ENCODE measurements around the gene PPIF.

DNA sequence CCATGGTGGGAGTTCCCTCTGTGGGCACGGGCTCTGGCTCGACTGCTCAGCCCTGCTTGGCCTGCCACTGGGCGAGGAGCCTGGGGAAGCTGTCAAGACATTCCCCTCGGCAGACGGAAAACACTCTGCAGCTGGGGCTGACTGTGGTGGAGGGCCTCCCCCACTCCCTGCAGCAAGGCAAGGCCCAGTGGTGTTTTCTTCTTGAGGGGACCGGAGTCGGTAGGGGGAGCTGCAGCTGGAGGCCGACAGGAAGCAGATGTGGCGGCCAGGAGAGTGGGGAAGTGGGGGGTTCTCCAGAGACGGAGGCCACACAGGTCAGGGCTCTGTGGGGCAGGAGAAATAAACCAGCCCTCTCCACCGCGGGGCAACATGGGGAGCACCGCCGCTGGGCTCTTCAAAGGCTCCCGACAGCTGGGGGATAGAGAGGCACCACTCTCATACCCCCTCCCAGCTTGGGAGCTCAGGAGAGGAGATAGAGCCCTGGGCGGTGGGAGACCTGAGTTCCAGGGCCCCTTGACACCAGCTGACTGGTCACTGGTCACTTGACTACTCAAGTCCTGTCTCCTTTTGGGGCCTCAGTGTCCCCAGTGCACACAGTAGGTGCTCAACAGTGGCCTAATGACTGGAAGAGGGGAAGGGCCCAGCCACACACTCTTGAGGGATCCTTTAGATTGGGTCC, 43.4 kb downstream of the PPIF start:
- TF ChIP-seq, protein P1, sequence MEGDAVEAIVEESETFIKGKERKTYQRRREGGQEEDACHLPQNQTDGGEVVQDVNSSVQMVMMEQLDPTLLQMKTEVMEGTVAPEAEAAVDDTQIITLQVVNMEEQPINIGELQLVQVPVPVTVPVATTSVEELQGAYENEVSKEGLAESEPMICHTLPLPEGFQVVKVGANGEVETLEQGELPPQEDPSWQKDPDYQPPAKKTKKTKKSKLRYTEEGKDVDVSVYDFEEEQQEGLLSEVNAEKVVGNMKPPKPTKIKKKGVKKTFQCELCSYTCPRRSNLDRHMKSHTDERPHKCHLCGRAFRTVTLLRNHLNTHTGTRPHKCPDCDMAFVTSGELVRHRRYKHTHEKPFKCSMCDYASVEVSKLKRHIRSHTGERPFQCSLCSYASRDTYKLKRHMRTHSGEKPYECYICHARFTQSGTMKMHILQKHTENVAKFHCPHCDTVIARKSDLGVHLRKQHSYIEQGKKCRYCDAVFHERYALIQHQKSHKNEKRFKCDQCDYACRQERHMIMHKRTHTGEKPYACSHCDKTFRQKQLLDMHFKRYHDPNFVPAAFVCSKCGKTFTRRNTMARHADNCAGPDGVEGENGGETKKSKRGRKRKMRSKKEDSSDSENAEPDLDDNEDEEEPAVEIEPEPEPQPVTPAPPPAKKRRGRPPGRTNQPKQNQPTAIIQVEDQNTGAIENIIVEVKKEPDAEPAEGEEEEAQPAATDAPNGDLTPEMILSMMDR (IDR thresholded peaks at IDR 0.05) = no peak
- TF ChIP-seq POLR2A (IDR thresholded peaks at IDR 0.05) = no peak
